ENCODE data around the gene ADISSP. TPM values are rescaled to one million over a fixed set of nuclear protein-coding genes. Genes with fewer than 3 reads are reported as not detected.
A peak's percentile ranks its signal among the peaks of the same experiment; 100 is the strongest.

ADISSP gene
- total RNA-seq, 1 experiment from 2014 or later = 99.4 TPM

DNA sequence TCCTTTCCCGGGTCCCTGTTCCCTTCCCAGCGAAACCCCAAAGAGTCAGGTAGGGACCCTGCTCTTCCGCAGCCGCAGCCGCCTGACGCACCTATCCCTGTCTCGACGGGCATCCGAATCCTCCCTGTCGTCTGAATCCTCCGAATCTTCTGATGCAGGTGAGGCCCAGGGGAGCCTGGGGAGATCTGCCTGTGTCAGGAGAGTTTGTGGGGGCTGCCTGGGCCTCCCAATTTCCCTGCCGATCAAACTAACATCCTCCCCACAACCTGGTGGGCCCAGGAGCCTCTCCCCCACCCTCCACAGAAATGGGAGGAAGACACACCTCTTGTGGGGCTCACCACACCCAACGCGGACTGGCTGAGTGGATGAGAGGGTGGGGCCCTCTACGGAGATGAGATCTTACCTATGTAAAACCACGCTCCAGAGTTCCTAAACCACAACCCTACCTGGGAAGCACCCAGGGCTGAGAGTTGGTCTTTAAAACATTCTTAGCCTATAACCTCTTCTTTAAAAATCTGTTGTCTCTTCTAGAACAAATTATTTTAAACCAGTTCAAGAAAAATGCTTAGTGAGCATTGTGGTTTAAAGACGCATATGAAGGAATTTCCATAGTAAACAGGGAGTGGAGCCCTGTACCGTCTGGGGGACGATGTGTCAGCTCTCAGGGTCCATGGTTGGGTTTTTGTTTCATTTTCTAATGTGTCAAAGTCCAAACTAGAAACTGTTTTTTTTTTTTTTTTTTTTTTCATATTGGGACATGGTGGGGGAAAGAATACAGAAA, 30.2 kb upstream of the ADISSP start:
- H3K4me2 ChIP-seq (ENCODE audit: low read length) = peak overlapping the region; percentile 94
- POLR2A ChIA-PET = no interaction called here
- peak overlapping the region; percentile 66 to 80 for H3K4me3 ChIP-seq (replicated peaks in 1 of 2; ENCODE audit: low read depth in 1 of 2, low read length in 2 of 2)
- no TSS peak for BruUV-seq (replicated peaks)
- peak overlapping the region; percentile 95 for H3K9ac ChIP-seq (ENCODE audit: low read length)
- H3K27me3 ChIP-seq (ENCODE audit: insufficient read depth, low read length) = no peaks in the 10 kb centered on the region
- H3K27ac ChIP-seq (ENCODE audit: low read depth, low read length) = peak overlapping the region; percentile 97
- peaks cover 25 to 57% of the 10 kb centered on the region in 2 experiments for H3K4me1 ChIP-seq (ENCODE audit: control insufficient read depth in 1 of 2, insufficient read depth in 2 of 2, low read length in 2 of 2)
- CTCF ChIA-PET = no interaction called here
- TF ChIP-seq POLR2AphosphoS5 (IDR thresholded peaks at IDR 0.05; ENCODE audit: low read depth, low read length) = peak; percentile 25; the same call in 1 of the 2 replicates
- TF ChIP-seq ZFX (IDR thresholded peaks at IDR 0.05) = no peak
- TF ChIP-seq, protein P1, sequence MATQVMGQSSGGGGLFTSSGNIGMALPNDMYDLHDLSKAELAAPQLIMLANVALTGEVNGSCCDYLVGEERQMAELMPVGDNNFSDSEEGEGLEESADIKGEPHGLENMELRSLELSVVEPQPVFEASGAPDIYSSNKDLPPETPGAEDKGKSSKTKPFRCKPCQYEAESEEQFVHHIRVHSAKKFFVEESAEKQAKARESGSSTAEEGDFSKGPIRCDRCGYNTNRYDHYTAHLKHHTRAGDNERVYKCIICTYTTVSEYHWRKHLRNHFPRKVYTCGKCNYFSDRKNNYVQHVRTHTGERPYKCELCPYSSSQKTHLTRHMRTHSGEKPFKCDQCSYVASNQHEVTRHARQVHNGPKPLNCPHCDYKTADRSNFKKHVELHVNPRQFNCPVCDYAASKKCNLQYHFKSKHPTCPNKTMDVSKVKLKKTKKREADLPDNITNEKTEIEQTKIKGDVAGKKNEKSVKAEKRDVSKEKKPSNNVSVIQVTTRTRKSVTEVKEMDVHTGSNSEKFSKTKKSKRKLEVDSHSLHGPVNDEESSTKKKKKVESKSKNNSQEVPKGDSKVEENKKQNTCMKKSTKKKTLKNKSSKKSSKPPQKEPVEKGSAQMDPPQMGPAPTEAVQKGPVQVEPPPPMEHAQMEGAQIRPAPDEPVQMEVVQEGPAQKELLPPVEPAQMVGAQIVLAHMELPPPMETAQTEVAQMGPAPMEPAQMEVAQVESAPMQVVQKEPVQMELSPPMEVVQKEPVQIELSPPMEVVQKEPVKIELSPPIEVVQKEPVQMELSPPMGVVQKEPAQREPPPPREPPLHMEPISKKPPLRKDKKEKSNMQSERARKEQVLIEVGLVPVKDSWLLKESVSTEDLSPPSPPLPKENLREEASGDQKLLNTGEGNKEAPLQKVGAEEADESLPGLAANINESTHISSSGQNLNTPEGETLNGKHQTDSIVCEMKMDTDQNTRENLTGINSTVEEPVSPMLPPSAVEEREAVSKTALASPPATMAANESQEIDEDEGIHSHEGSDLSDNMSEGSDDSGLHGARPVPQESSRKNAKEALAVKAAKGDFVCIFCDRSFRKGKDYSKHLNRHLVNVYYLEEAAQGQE (IDR thresholded peaks at IDR 0.05; ENCODE audit: low read depth) = no peak
- intact Hi-C loops (cut with micrococcal nuclease) = no loop called here
- peaks cover 59% of the 10 kb centered on the region for H3K79me2 ChIP-seq (ENCODE audit: insufficient read depth, low read length)
- no peaks in the 10 kb centered on the region for H3K9me2 ChIP-seq (ENCODE audit: insufficient read depth)
- RAD21 ChIA-PET (ENCODE audit: low non-redundant PET in 1 of 2, low total read pairs in 2 of 2, uncharacterized antibody in 2 of 2, unreplicated experiment in 2 of 2) = no interaction called here
- ATAC-seq = peak; percentile 41
- H2AFZ ChIP-seq (ENCODE audit: low read depth, low read length, poor library complexity, severe bottlenecking) = no peak overlapping the region
- H4K20me1 ChIP-seq (ENCODE audit: insufficient read depth) = no peaks in the 10 kb centered on the region
- H3K9me3 ChIP-seq (ENCODE audit: control insufficient read depth in 1 of 2, insufficient read depth in 1 of 2, low read depth in 1 of 2, low read length in 2 of 2) = no peaks in the 10 kb centered on the region
- no peak for DNase-seq (ENCODE audit: low read depth, low spot score)
- H3K36me3 ChIP-seq (ENCODE audit: control insufficient read depth in 1 of 2, insufficient read depth in 2 of 2, low read length in 2 of 2) = peaks cover 29 to 45% of the 10 kb centered on the region in 2 experiments

- Histone ChIP-seq H3K9ac (ENCODE audit: low read length) (peak overlapping the region; percentile 95), H3K9me2 (ENCODE audit: insufficient read depth) (no peaks in the 10 kb centered on the region), H3K27ac (ENCODE audit: low read depth, low read length) (peak overlapping the region; percentile 97), H3K27me3 (ENCODE audit: insufficient read depth, low read length) (no peaks in the 10 kb centered on the region), H4K20me1 (ENCODE audit: insufficient read depth) (no peaks in the 10 kb centered on the region), H2AFZ (ENCODE audit: low read depth, low read length, poor library complexity, severe bottlenecking) (no peak overlapping the region), H3K4me2 (ENCODE audit: low read length) (peak overlapping the region; percentile 94), H3K9me3 (ENCODE audit: control insufficient read depth in 1 of 2, insufficient read depth in 1 of 2, low read depth in 1 of 2, low read length in 2 of 2) (no peaks in the 10 kb centered on the region), H3K4me1 (ENCODE audit: control insufficient read depth in 1 of 2, insufficient read depth in 2 of 2, low read length in 2 of 2) (peaks cover 25 to 57% of the 10 kb centered on the region in 2 experiments), H3K36me3 (ENCODE audit: control insufficient read depth in 1 of 2, insufficient read depth in 2 of 2, low read length in 2 of 2) (peaks cover 23 to 40% of the 10 kb centered on the region in 2 experiments), H3K4me3 (replicated peaks in 1 of 2; ENCODE audit: low read depth in 1 of 2, low read length in 2 of 2) (peak overlapping the region; percentile 66 to 80), H3K79me2 (ENCODE audit: insufficient read depth, low read length) (peaks cover 58% of the 10 kb centered on the region)
- intact Hi-C loops (cut with micrococcal nuclease) = no loop called here
- DNase-seq (ENCODE audit: low read depth, low spot score) = no peak
- ATAC-seq = no peak
- POLR2A ChIA-PET = interaction anchor here (2.5 kb wide), 1 partner anchor 16 kb away, joined by 14 read pairs; no protein-coding TSS in a partner anchor
- CTCF ChIA-PET = no interaction called here
- RAD21 ChIA-PET (ENCODE audit: low non-redundant PET in 1 of 2, low total read pairs in 2 of 2, uncharacterized antibody in 2 of 2, unreplicated experiment in 2 of 2) = no interaction called here
- BruUV-seq (replicated peaks) = TSS peak; percentile 55
- TF ChIP-seq ELF1 (IDR thresholded peaks at IDR 0.05; ENCODE audit: borderline replicate concordance, low read depth) (no peak), POLR2A (IDR thresholded peaks at IDR 0.05; ENCODE audit: borderline replicate concordance, extremely low read depth, insufficient read depth, insufficient read length) (no peak), SRF (IDR thresholded peaks at IDR 0.05; ENCODE audit: low read depth) (no peak), JUND (IDR thresholded peaks at IDR 0.05) (no peak), SIN3A (IDR thresholded peaks at IDR 0.05; ENCODE audit: low read depth) (no peak; the same call in 1 of the 2 replicates), TCF7L2 (IDR thresholded peaks at IDR 0.05; ENCODE audit: borderline replicate concordance, extremely low read depth, insufficient read depth, insufficient read length) (no peak), FOSL1 (IDR thresholded peaks at IDR 0.05; ENCODE audit: low read depth) (no peak), EZH2 (IDR thresholded peaks at IDR 0.05) (no peak), SP1 (IDR thresholded peaks at IDR 0.05; ENCODE audit: low read depth) (no peak), ATF3 (IDR thresholded peaks at IDR 0.05) (no peak), EGR1 (IDR thresholded peaks at IDR 0.05; ENCODE audit: low read depth) (no peak), ZFX (IDR thresholded peaks at IDR 0.05) (no peak)
- TF ChIP-seq, protein P2, sequence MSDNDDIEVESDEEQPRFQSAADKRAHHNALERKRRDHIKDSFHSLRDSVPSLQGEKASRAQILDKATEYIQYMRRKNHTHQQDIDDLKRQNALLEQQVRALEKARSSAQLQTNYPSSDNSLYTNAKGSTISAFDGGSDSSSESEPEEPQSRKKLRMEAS (IDR thresholded peaks at IDR 0.05) = no peak
Observed at GRCh38 chr20:3797226-3797545, 29.6 kb upstream of the ADISSP start.

All from HCT116 (cell line).